NCI-H2171 treated with DMSO at 0.1 percent for 48 hours (cell line): Measurements from ENCODE around the gene DEGS2.
"Not testable (repeated sequence)": the region's sequence is repeated elsewhere in the genome, so short reads cannot be mapped to it uniquely, and the experiment has no call there.

Experiments used
- DNase-seq: peaks from one replicate; lab custom pipeline; 2025; lab: John Stamatoyannopoulos, UW

DEGS2 gene

DNA sequence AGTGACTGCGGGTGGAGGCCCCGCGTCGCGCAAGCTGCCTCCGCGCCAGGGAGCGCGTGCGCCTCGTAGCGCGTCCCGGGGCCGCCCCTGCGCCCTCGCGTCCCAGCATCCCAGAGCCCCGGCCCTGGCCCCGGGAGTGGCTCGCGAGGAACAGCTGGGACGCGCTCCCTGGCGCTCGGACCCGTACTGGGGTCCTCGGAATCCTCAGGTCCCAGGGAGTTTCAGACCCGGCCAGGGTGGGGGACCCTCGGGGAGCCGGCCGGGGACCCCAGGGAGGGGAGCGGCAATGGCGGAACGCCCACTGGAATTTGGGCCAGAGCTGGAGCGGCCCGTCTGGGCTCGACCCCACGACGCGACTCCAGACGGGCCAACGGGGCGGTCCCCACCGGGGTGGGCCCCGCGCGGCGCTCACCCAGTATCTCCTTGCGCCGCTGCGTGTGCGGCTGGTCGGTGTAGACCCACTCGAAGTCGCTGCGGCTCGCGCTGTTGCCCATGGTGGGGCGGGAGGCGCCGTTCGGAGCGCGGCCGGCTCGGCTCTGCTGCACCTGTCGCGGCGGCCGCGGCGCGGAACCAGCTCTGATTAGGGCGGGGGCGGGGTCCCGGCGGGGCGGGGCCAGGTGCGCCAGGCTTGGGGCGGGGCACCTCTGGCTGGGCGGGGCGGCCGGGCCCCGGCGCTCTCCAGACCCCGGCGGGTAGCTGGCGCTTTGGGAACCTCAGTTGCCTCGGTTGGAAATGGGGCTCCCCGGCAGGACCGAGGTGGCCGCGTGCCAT is at the start of gene DEGS2:
DEGS2 (minus strand) TSS at position 552 of the 771 bp plus-strand sequence; CDS start at position 494, 58 bp downstream.
- peak; percentile 60 for DNase-seq

DNA sequence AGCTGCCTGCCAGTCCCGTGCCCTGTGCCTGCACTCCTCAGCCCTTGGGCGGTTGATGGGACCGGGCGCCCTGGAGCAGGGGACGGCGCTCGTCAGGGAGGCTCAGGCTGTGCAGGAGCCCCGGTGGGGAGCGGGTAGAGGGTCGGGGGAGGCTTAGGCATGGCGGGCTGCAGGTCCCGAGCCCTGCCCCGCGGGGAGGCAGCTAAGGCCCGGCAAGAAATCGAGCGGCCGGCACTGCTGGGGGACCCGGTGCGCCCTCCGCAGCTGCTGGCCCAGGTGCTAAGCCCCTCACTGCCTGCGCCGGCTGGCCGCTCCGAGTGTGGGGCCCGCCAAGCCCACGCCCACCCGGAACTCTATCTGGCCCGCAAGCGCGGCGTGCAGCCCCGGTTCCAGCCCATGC is 48.7 kb upstream of the DEGS2 start:
- not testable (repeated sequence) for DNase-seq

DNA sequence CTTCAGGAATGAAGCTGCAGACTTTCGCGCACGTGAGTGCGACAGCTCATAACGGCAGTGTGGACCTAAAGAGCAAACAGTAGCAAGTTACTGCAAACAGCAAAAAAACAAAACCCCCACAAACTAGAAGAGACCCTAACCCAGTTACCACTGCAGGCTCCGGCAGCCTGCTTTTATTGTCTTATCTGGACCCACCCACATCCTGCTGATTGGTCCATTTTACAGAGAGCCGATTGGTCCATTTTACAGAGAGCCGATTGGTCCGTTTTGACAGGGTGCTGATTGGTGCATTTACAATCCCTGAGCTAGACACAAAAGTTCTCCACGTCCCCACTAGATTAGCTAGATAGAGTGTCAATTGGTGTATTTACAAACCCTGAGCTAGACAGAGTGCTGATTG is 48.1 kb upstream of the DEGS2 start:
- DNase-seq, result not testable (repeated sequence)

DNA sequence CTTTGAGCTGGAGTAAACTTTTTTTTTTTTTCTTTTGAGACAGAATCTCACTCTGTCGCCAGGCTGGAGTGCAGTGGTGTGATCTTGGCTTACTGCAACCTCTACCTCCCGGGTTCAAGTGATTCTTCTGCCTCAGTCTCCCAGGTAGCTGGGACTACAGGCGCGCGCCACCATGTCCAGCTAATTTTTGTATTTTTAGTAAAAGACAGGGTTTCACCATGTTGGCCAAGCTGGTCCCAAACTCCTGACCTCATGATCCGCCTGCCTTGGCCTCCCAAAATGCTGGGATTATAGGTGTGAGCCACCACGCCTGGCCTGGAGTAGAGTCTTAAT is 45.4 kb upstream of the DEGS2 start:
- not testable (repeated sequence) for DNase-seq

DNA sequence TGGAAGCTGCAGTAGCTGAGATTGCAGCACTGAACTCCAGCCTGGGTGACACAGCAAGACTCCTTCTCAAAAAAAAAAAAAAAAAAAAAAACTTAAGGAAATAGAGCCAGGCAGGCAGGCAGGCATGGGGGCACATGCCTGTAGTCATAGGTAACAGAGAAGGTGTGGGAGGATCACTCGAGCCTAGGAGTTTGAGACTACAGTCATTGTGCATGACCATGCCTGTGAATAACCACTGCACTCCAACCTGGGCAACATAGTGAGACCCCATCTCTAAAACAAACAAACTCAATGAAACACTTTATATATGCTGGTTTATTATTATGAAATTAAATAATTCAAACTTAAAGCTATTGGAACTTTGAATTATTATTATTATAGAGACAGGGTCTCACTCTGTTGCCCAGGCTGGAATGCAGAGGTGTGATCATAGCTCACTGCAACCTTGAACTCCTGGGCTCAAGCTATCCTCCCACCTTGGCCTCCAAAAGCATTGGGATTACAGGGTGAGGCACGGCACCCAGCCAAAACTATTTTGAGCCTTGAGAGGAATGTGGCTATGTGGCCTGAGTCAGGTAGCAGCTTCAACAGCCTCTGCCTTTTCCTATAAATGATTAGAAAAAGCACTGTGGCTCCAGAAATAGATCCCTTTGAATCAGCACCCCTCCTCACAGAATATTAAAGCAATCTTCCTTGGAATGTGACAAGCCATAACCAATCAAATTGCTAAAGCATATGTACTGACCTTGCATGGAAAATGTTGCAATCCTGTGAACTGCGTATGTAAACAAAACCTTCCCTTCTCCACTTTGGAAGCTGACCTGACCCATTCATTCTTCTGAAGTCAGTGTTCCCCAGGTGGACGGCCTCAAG is 44.8 kb upstream of the DEGS2 start:
- no peak for DNase-seq

DNA sequence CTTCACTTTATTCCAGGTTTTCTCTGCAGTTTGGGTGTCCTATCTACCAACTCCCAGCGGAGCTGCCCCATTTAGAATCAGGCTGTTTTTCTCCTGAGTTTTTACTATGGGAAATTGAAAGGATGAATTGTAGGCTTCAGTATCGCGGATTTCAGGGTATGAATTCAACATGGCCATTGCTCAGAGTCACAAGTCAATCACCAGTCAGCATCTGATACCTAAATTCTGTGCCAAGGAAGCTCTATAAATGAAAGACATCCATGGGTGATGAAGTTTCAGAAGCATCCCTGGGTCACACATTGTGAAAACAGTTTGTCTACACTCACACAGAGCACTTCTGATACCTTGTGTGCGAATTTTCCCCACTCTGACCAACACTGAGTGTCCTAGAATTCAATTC is 43.7 kb upstream of the DEGS2 start:
- no peak for DNase-seq

DNA sequence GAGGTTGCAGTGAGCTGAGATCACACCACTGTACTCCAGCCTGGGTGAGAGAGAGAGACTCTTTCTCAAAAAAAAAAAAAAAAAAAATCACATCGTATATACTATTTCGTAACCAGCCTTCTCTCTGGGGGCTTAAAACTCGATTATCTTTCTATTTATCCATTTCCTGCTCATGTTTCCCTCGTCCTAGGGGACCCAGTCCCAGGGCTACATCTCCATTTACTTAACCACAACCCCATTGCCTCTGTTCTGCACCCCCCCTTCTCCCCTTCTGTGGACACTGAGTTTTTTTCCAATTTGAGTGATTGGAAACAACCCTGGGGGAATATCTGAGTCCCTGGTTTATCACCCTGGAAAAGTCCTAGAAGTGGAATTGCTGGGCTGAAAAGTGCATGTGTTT is 43.3 kb upstream of the DEGS2 start:
- DNase-seq, result no peak

DNA sequence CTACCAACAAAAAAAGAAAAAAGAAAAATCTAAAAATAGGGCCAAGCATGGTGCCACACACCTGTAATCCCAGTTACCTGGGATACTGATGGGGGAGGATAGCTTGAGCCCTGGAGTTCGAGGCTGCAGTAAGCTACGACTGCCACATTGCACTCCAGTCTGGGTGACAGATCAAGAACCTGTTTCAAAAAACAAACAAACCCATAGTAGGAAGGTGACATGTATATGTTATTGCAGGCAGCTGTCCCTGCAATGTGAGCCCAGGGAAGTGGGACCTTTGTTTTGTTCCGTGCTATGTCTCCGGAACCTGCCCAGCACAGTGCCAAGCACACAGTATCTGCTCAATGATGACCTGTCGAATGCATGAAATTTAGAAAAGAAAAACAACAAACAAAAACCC is 42.3 kb upstream of the DEGS2 start:
- DNase-seq, result peak; percentile 38

DNA sequence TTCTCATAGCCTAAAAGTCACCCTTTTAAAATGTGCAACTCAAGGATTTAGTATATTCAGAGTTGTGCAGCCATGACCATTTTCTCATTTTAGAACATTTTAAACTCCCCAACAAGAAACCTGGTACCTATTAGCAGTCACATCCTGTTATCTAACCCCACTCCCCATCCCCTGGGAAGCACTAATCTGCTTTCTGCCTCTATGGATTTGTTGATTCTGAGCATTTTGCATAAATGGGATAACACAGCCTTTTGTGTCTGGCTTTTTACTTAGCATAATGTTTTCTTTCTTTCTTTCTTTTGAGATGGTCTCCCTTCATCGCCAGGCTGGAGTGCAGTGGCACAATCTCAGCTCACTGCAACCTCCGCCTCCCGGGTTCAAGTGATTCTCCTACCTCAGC is 40.9 kb upstream of the DEGS2 start:
- no peak for DNase-seq

DNA sequence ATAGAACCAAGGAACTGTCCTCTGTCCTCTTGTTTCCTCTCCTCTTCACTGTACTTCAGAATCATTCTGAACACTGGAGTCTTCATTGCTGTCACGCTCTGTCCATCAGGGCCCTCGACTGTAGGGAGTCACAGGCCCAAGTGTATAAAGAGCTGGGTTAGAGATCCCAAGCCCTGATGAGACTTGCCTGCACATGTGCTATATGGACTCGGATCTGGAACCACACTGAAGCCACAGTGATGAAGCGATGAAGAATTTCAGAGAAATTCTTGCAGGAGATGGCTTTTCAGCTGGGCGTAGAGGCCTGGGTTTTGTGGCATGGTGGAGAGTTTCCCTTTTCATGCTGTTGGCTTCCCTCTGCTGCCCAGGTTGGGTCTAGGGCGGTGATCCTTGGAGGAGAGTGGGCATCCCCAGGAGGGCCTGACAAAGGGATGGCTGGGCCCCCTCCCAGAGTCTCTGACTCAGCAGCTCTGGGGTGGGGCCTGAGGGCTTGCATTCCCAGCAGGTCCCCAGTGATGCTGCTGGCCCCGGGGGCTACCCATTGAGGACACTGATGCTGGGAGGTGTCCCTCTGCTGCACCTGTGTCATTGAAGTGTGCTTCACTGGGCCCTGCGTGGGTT is 39.9 kb upstream of the DEGS2 start:
- no peak for DNase-seq

DNA sequence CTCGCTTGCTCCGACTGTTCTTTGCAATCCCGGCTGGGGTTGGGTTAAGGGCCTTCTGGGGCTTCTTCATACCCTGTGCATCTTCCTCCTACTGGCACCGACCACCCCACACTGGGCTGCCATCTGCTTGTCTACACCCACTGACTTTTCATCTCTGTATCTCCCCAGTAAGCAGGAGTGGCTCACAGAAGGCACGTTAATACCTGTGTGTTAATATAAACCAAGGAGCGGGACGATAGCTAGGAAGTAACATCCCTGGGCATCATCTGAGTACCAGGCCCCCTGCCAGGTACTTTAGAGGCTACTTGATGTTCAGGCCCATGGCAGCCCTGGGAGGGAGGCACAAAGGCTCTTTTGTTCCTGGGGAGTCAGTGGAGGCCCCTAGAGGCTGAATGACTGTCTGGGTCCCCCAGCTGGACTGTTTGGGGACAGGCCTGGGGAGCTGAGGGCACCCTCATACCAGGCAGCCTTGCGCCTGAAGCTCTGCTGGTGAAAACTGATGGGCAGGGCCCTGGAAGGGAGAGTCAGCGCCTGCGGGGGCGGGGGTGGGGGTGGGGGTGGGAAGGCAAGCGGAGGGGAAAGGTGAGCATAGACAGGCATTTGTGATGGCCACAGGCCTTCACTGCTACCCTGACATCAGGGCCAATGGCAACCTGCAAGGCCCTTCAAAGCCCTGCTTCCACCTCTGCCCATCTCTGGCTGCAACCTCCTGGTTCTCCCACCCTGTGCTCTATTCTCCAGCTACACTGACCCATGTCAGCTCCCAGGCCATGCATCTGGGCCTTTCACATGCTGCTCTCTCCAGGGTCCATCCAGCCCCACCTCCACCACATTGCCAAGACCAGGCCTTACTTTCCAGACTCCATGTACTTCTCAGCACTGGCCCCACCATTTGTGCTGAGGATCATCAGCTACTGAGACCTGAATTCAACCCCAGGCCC is 34.2 kb upstream of the DEGS2 start:
- DNase-seq, result no peak

DNA sequence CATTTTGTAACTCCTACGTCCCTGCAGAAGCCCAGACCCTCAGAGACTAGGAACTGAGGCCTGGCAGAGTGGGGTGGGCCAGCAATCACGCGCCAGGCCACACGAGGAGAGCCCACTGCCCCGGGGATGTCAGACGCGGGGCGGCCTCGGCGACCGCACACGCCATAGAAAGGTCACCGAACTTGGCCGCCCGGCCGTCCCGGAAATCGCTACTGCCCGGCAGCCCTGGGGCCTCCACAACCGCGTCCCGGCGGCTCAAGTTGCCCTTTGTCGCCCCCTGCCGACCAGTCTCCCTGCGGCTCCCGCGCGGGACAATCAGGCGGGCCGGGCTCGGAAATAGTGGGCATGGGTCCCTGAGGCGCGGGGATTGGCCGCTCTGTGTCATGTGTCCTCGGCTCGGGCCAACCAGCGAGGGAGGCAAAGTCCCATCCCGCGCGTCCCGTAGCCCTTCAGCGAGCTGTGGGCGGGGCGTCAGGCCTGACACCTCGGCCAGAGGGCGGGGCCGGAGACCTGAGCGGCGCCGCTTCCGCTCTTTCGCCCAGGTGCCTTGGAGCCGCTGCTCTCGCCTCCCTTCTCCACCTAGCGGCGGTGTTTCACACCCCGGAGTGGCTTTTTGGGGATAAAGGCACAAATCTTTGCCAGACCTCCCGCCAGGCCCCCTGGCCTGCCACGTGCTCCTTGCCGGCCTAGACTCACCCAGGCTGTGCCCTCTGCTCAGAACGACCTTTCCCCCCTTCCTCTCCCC is 33.4 kb upstream of the DEGS2 start:
- peak; percentile 99 for DNase-seq

DNA sequence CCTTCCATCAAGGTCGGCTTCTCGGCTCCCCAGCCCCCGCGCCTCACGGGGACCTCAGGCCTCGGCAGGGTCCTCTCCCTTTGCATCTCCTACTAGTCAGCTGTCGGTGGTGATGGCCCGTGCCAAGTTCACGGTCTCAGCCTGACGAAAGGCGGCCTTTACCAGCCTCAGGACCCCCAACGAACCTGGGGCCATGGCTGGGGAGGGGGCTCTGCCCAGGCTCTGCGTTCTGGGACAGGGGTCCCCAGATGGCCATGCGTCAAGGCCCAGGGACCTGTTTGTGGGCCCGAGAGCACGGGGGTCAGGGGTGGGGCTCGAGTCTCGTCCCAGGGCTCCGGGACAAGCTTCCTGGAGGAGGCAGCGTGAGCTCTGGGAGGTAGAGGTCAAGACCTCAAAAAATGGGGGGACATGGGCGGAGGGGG is 32.8 kb upstream of the DEGS2 start:
- no peak for DNase-seq

DNA sequence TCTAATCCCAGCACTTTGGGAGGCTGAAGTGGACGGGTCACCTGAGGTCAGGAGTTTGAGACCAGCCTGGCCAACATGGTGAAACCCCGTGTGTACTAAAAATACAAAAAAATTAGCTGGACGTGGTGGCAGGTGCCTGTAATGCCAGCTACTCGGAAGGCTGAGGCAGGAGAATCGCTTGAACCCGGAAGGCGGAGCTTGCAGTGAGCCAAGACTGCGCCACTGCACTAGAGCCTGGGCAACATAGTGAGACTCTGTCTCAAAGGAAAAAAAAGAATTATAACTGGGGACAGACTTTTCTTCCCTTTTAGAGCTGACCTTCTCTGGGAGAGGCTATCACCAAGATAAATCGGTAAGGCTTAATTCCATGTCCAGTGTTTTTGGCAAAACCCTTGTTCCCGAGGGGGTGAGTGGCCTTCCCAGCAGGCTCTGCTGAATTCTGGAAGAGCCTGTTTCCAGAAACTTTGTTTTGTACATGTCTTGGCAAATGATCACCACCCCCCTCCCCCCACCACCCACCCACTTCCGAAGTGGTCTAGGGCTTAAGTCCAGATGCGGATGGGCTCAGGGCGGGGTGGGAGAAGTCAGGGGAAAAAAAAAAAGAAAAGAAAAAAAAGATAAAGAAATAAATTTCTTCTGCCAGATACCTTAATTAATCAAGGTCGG is 32.3 kb upstream of the DEGS2 start:
- no peak for DNase-seq

DNA sequence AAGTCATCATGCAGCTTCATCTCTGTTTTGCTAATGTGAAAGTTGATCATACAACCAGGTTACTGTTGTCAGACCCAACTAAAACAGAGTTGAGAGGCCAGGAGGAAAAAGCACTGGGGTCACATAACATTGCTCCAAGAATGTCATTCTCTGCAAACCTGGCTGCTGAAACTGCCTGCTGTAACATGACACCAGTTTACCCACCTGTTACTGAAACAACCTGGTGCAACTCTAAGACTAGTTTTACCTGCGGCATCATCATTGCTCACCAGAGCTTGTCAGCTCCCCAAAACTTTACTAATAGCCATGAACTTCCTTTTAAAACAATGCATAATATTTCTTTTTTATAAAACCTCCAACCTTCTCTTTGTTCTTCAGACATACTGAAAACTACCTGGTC is 30.7 kb upstream of the DEGS2 start:
- peak; percentile 27 for DNase-seq

DNA sequence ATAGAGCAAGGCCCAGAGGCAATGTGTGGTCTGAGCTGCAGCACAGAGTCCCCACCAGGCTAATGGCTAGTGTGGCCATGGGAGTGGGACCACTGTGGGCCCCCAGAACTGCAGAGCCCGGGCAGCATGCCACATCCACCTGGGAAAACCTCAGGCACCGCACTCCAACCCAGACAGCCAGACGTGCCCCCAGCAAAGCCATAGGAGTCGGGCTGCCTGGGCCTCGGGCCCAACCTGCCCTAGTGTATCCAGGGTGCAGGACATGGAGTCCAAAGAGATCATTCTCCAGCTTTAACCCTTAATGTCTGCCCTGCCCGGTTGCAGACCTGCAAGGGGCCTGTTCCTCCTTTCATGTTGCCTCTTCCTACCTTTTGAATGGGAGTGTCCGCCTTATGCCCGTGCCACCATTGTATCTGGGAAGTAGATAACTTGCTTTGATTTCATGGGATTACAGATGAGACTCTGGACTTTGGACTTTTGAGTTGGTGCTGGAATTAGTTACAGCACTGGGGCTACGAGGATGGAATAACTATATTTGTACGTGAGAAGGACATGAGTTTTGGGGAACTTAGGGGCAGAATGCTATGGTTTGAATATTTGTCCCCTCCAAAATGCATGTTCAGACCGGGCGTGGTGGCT is 29.1 kb upstream of the DEGS2 start:
- no peak for DNase-seq

DNA sequence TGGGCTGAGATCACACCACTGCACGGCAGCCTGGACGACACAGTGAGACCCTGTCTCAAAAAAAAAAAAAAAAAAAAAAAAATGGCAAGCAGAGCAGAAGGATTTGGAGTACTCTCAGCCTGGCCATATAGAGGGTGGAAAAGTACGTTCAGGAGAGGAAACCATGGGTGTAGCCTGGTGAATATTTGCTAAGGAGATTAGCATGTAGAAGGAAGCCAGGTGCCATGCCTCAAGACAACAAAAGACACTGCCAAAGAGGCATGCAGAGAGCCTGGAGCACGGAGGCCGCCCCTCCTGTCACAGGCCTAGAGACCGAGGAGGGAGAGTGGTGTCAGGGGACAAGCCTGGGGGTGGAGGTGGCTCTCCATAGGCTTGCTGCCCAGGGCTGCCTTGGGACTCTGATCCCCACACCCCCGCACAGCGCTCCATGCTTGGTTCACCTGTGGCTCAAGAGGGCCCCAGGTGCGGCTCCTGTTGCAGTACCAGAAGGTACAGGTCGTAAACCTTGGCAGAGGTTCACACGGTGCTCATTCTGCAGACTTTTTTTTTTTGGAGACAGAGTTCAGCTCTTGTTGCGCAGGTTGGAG is 27.9 kb upstream of the DEGS2 start:
- DNase-seq, result peak; percentile 94

DNA sequence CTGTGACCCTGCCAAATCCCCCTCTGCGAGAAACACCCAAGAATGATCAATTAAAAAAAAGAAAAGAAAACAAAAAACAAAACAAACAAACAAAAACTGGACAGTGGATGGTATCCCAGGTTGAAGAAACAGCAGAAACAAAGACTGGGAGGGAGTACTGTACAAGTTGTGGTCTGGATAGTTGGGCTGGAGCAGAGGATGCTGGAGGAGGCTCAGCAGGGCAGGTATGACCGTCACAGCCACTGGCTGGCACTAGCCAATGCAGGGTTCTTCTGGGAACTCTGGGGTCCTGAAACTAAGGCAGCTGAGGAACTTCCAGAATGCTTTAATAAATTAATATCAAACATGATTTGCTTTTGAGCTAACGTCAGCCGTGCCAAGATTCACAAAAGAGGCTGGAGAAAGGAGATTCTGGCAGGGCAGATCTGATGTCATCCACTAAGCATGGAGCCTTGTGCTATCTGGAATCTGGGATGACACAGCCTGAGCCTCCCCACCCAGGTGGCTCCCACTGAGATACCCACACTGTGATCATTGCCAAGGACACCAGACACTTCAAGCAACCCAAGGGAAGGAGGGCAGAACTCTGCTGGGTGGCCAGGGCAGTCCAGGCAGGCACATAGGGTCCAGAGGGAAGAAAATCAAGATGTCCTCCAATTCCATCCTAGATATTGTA is 22.6 kb upstream of the DEGS2 start:
- not testable (repeated sequence) for DNase-seq

DNA sequence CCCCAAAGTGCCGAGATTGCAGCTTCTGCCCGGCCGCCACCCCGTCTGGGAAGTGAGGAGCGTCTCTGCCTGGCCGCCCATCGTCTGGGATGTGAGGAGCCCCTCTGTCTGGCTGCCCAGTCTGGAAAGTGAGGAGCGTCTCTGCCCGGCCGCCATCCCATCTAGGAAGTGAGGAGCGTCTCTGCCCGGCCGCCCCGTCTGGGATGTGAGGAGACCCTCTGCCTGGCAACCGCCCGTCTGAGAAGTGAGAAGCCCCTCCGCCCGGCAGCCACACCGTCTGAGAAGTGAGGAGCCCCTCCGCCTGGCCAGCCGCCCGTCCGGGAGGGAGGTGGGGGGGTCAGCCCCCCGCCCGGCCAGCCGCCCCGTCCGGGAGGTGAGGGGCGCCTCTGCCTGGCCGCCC is 21.2 kb upstream of the DEGS2 start:
- DNase-seq, result not testable (repeated sequence)
